GM18861 (cell line): ENCODE data around the gene UBAP2L.
A peak's percentile ranks its signal among the peaks of the same experiment; 100 is the strongest.

Experiments used
- ATAC-seq: cut with Tn5 transposase; IDR thresholded peaks from one replicate; pipeline ENCODE4 v1.9.1; 2021; ENCODE audit not compliant: unreplicated experiment

UBAP2L gene

DNA sequence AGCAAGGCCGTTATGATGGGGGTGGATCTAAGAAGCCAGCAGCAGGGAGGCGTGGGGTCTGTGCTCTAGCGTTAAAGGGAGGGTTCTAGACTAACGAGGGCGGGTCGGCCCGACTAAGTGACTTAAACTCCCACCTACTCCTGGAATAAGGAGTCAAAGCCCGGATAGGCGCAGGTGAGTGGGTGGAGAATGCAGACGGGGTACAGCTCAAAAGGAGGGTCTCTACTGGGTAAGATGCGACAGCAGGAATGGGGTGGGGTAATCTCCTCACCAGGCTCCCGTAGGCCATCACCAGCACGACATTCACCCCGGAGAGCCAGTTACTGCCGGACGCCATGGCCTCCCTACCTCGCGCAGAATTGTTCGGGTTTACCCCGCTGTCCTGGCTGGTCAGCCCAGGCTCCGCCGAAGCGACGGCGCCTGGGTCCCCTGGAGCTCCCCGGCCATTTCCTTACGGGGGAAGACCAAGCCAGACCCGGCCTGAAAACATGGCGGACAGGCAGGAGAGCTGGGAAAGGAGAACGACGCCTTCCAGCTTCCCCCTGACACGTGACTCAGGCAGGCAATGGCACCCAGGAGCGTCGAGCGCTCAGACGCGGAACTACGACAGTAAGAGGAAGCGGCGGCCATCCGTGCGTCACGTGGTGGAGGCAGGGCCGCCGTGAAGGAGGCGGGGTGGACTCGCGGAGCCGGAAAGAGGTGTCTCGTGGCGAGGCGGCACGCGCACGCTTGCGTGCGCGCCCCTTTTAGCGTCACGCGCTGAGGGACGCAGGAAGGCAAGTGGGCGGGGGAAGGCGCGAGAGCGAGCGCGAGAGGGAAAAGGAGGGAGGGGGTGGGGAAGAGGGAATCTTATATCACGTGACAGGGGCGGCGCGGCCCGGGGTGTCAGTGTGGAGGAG is at the start of gene UBAP2L:
Gene UBAP2L (plus strand): TSS at position 885 of the 899 bp plus-strand sequence. CDS start 4,169 bp downstream, outside the sequence.
- ATAC-seq: peak; percentile 83

DNA sequence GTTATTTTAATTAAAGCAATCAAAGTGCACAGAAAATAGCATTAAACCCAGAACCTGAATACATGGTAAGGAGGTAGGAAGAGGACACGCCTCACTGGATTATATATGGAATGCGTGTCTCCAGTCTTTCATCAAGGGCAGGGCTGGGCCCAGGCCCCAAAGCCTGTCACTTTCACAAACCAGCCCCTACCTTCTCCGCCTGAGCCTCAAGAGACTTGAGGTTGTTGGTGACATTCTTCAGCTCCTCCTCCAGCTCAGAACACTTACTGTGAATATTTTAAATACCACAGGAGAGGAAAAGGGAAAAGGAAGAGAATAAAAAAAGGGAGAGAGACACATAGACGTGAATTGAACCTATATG is 49.6 kb upstream of the UBAP2L start:
- ATAC-seq: no peak

DNA sequence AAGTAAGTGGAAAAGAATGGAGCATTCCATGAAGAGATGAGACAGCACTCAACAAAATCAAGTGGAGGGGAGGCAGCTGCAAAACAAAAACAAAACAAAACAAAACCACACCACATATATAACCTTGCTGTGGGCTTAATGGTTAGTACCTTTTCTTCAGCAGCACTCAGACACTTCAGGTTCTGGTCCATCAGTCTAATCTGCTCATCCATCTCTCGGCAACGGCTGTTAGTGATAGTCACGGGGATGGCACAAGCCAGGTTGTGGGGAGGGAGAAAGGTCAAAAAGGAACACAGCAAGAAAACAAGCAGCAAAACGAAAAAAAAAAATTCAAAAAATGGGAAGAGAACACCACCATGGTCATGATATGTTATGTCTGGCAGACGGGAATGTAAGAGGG is 48.9 kb upstream of the UBAP2L start:
- ATAC-seq: no peak

- no peak for ATAC-seq
Measured at GRCh38 chr1:154174654-154175053, 46.1 kb upstream of the UBAP2L start.

GRCh38 chr1:154176337-154176736 is 44.4 kb upstream of the UBAP2L start:
- no peak for ATAC-seq

GRCh38 chr1:154178013-154178412 is 42.7 kb upstream of the UBAP2L start:
- no peak for ATAC-seq

- ATAC-seq: no peak
Measured at GRCh38 chr1:154178911-154179811, 41.6 kb upstream of the UBAP2L start.

DNA sequence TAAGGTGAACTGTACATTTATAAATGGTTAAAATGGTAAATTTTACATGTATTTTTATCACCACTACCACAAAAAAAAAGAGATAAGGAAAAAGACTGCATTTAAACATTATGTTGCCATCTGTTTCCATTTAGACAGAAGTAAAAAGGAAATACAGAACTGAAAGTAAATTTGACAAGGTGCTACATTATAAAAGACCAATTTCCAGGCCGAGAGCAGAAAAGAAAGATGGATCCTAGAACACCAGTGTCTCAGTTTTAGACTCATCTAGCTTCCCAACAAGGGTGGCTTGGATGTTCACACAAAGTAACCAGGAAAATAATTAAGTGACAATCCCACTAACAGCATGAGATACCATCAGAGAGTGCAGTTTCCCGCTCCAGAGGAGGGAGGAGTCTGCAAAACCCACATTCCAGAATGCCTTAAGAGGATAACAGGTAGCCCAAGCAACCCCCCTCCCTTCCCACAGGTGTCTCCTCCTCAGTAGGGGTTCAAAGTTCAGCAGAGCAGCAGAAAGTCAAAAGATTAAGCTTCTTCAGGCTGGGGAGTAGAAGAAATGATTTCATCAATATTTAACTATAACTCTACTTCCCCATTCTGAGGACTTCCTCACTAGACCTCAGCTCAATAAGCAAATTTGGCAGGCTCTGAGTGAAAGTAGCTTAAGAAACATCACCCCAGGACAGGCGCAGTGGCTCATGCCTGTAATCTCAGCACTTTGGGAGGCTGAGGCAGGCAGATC is 40.6 kb upstream of the UBAP2L start:
- ATAC-seq: peak; percentile 29

DNA sequence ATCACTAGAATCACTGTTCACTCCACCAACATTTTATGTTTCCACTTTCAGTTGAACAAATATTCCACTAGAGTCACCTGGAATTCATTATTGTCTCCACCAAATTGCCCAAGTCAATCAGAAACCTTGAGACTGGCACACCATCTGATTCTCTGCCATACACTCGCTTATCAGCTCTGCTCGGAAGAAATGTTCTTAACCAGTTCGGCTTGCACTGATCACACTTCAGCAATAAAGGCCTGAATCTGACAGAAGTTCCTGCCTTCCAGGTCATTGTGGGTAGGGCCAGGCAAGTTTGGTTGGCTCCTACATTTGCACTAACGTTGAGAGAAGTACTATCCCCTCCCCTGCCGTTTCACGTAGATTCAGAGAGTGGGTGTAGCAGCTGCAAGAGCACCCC is 38.8 kb upstream of the UBAP2L start:
- peak; percentile 41 for ATAC-seq

DNA sequence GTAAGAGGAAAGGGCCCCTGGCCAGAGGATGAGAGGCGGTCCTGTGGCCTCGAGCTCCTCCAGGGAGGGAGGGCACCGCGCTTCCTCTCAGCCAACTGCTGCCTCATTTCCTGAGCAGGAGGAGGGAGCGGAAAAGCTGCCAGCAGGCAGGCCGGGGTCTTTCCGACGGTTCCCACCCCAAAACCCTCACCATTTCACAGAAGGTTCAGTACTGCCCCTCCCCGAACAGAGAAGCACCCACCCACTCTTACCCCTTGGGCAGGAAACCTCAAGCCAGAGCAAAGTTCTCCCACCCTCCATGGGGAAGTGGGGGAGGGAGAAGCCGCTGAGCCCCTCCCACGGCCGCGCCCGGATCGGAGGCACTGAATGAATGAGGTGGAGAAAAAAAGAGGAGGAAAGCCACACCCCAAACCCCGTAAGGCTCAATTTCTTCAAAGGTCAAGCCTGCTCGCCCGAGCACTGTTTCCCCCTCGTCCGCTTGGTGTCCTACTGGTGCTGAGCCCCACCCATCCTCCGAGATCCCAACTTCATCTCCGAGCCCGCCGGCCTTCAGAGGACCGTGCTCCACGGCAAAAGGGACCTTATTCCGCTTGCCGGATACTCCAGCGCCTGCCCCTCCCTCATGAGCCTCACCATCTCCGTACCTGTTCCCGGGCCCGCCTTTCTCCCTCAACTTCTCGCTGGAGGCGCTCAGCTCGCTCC is 38.3 kb upstream of the UBAP2L start:
- no peak for ATAC-seq

DNA sequence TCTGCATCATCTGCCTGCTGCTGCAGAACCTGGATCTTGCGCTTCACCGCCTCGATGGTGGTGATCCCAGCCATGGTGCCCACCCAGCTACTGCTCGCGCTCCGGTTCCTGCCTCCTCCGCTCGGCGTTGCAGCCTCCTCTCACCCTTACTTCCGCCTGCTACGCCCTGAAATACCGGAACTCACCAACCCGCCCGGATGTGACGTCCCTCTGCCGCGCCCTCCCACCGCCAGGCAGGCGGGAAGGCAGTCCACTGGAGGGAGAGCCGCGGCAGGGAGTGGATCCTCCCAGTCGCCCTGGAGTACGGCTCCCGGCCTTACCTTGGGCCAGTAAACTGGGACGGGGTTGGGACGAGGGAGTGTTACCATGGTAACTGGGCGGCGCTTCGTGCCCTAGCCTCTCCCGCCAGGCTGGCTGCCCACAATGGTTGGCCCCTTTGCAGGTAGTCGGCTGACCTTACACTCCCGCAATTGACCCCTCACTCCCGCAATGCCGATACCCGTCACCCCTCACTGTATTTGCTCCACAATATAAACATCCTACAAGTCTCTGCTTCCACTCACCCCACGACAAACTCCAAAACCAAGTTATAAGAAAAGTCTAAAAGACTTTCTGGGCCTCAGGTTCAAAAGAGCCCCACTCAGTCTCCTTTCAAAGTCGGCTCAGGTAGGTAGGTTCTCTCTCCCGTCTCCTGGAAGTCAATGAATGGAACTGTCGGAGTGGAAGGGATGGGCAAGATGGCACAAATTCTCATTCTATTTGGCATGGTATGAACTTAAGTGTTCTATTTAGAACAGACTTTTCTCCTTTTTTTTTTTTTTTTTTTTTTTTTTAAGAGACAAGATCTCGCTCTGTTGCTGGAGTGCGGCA is 37.5 kb upstream of the UBAP2L start:
- peak; percentile 52 for ATAC-seq

DNA sequence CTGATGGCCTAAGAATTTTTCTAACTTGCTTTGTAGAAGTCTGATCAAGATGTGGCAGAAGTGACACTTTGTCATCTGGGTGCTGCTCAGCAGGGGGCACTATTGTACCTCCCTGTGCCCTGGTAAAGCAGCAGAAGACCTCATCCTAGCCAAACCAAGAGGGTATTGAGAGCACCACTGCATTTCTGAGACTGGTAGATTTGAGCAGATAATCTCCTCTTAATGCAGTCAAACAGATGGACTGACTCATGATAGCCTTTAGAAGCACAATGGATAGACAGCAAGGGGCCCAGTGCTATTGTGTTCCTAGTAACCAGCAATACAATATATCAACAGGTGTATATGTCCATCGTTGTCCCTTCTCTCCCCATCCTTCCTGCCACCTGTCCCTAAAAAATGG is 34.6 kb upstream of the UBAP2L start:
- no peak for ATAC-seq

DNA sequence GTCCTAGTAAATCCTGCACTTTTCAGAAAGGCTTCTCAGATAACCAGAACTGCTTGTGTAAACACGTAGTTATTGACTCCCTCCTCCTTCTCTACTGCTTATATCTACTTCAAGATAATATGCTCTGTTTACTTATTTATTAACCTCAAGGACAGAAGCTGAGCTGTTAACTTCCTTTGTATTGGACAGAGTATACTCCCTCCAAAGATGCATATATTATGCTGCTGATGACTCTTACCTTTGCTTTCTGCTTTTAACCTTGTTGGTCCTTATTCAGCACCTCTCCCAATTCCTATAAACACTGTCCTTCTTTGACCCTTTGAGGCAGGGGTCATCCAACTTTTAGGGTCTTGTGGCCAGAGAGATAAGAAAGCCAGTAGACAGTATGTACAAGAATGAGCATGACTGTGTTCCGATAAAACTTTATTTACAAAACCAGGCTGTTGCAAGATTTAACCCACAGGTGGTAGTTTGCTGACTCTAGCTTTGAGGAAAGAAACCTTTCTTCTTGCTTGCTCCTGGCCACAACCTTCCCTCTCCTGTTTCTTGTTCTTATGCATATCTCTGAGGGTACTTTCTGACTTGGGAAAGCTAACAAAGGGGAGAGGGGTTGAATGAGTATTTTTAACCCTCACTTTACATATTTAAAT is 33.8 kb upstream of the UBAP2L start:
- ATAC-seq: no peak

DNA sequence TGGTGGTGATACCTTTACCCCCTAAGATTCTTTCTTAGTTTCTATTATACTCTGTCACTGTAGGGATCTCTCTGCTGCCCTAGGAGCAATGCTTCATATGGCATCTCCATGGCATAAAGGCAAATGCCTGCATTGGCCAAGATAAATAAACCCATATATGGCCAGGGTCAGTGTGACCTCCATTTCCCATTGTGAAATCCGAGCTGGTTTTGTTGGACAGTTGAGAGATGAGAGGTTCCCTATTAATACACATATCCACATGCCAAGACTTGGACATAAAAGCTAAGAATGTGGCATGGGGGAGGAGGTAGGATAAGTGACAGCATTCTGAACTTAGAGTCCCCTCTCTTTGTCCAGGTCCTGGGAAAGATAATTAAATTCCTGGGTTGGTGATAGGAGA is 30.2 kb upstream of the UBAP2L start:
- no peak for ATAC-seq

DNA sequence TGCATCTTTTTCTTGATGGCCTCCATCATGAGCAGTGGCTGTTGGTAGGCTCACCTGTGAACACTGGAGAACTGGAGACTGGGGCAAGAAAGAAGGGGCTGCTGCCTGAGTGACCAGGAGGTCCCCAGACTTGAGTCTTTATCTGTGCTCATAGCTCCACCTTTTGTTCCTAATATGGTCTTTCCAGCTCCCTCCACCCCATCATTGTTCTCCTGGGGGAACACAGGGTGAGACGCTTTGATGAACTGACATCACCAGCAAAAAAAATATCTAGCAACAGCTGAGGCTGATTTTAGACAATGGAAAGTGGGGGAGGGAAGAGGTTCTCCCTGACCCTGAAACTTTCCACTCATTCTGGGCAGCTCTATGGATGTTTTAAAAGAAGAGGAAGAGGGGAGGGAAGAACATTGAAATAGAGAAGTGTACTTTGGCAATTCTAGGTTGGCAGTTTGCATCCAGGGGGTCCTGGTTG is 28.7 kb upstream of the UBAP2L start, which contains the start of gene TPM3:
Gene TPM3 (minus strand): TSS at position 111 of the 472 bp plus-strand sequence. CDS start 82 bp downstream, at position 29.
- ATAC-seq: no peak

DNA sequence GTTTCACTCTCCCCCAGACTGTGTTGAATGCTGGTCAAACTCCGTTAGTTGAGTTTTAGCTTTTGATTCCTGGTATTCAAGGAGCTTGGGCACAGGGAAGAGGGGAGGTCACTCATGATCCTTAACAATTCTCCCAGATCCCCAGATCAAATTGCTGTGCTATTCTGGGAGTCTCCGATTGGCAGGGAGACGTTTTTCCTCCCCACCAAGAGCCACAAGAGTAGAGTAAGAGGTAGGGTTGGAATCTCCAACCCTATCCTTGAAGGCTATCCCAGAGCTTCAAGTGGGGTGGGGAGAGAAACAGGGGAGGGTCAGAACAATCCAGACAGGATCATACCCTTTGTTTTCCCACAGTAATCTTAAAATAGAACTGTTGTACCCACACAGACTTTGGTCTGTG is 28.3 kb upstream of the UBAP2L start:
- ATAC-seq: no peak

DNA sequence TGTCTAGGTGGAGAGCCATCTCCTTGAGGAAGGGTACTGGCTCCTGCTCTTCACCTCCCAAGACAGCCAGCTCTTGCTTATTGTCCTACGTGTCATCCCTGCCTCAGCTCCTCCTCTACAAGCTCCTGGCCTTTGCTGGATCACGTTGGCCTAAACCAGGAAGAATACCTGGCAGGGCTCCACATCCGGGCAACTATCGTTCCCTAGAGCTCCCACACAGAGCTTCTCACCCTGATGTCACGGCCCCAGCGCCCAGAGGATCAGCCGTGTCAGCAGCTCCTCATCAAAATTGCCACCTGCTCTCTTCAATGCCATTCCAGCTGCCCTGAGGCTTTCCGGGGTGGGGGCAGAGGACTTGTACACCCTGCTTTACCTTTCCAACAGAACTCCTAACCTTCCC is 26.9 kb upstream of the UBAP2L start:
- no peak for ATAC-seq

GRCh38 chr1:154198756-154199562 is 21.8 kb upstream of the UBAP2L start:
- no peak for ATAC-seq
